Activated naive CD8-positive, alpha-beta T cell treated with anti-CD3 and anti-CD28 coated beads, Interleukin-2, amount 50 U/mL, for 16 hours (primary cell): Measurements from ENCODE around the gene THUMPD3.

ENCODE experiments used
- DNase-seq: peaks from one replicate; pipeline ENCODE4 v3.0.0-alpha.2; 2020; ENCODE audit warnings: low read depth, low spot score

THUMPD3 gene

GRCh38 chr3:9397906-9398699 is 35.2 kb downstream of the THUMPD3 start:
- peak; percentile 7 for DNase-seq

GRCh38 chr3:9398700-9399336 is 36.0 kb downstream of the THUMPD3 start:
- DNase-seq = no peak

- no peak for DNase-seq
These were observed 36.5 kb downstream of the THUMPD3 start for GRCh38 chr3:9399337-9399703.

- DNase-seq = no peak
These were observed 36.9 kb downstream of the THUMPD3 start for GRCh38 chr3:9399746-9400145.

- no peak for DNase-seq
These were observed 37.8 kb downstream of the THUMPD3 start for GRCh38 chr3:9400616-9401015.

- DNase-seq = no peak
These were observed 39.1 kb downstream of the THUMPD3 start for GRCh38 chr3:9401986-9402385.

- DNase-seq = no peak
These were observed 39.8 kb downstream of the THUMPD3 start for GRCh38 chr3:9402410-9403228.

GRCh38 chr3:9403463-9403862 is 40.6 kb downstream of the THUMPD3 start:
- DNase-seq = no peak

GRCh38 chr3:9404680-9405079 is 41.8 kb downstream of the THUMPD3 start:
- no peak for DNase-seq

GRCh38 chr3:9405756-9406155 is 42.9 kb downstream of the THUMPD3 start:
- DNase-seq = no peak

- no peak for DNase-seq
These were observed 44.2 kb downstream of the THUMPD3 start for GRCh38 chr3:9406856-9407626.

- DNase-seq = no peak
These were observed 45.2 kb downstream of the THUMPD3 start for GRCh38 chr3:9408061-9408460.

- no peak for DNase-seq
These were observed 45.7 kb downstream of the THUMPD3 start for GRCh38 chr3:9408546-9408945.

- no peak for DNase-seq
These were observed 47.4 kb downstream of the THUMPD3 start for GRCh38 chr3:9409981-9410854.

GRCh38 chr3:9411302-9411701 is 48.4 kb downstream of the THUMPD3 start:
- no peak for DNase-seq

GRCh38 chr3:9412293-9412692 is 49.4 kb downstream of the THUMPD3 start:
- no peak for DNase-seq

GRCh38 chr3:9414826-9415225 is 52.0 kb downstream of the THUMPD3 start:
- DNase-seq = no peak

GRCh38 chr3:9415485-9416138 is 52.8 kb downstream of the THUMPD3 start:
- DNase-seq = no peak

- no peak for DNase-seq
These were observed 53.4 kb downstream of the THUMPD3 start for GRCh38 chr3:9416139-9416780.
